NOMO-1 treated with dmso at 0.1 percent for 144 hours (cell line): ENCODE results near the gene PTGES3.
"Not testable (repeated sequence)": the region's sequence is repeated elsewhere in the genome, so short reads cannot be mapped to it uniquely, and the experiment has no call there.

ENCODE experiments used
- DNase-seq: peaks from one replicate; lab custom pipeline; 2025; ENCODE audit not compliant: unreplicated experiment; lab: John Stamatoyannopoulos, UW

Gene PTGES3

DNA sequence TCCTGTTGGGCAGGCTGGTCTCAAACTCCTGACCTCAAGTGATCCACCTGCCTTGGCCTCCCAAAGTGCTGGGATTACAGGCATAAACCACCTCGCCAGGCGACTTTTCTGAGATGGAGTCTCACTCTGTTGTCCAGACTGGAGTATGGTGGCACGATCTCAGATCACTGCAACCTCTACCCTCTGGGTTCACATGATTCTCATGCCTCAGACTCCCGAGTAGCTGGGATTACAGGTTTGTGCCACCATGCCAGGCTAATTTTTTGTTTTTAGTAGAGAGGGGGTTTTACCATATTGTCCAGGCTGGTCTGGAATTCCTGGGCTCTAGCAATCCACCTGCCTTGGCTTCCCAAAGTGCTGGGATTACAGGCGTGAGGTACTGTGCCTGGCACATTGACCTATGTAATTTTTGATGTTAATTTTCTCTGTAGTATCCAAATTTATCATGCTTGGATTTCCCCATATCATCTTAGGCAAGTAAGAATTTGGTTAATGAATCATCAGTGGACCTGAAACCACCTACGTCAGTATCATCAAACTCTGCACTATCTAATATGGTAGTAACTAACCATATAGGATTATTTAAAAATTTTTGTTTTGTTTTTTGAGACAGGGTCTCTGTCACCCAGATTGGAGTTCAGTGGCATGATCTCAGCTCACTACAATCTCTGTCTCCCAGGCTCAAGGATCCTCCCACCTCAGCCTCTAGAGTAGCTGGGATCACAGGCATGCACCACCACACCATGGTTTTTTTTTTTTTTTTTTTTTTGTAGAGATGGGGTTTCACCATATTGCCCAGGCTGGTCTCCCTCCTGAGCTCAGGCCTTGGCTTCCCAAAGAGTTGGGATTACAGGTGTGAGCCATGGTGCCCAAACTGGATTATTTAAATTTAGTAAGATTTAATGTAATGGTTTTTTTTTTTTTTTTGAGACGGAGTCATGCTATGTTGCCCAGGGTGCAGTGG lies 30.4 kb downstream of the PTGES3 start:
- DNase-seq, result no peak

DNA sequence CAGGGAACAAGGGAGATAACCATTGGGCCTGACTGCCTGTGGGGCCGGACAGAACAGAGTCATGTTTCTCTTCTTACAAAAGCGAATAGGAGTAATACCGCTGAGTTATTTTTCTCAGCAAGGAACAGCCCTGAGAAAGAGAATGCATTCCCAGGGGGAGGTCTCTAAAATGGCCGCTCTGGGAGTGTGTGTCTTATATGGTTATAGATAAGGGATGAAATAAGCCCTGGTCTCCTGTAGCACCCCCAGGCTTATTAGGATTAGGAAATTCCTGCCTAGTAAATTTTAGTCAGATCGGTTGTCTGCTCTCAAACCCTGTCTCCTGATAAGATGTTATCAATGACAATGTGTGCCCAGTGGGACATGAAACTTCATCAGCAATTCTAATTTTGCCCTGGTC lies 34.3 kb downstream of the PTGES3 start:
- DNase-seq, result not testable (repeated sequence)

DNA sequence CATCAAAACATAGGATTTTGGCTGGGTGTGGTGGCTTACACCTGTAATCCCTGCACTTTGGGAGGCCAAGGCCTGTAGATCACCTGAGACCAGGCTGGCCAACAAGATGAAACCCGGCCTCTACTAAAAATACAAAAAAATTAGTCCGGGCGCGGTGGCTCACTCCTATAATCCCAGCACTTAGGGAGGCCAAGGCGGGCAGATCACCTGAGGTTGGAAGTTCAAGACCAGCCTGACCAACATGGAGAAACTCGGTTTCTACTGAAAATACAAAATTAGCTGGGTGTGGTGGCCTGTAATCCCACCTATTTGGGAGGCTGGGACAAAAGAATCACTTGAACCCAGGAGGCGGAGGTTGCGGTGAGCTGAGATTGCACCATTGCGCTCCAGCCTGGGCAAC lies 40.1 kb downstream of the PTGES3 start:
- not testable (repeated sequence) for DNase-seq

DNA sequence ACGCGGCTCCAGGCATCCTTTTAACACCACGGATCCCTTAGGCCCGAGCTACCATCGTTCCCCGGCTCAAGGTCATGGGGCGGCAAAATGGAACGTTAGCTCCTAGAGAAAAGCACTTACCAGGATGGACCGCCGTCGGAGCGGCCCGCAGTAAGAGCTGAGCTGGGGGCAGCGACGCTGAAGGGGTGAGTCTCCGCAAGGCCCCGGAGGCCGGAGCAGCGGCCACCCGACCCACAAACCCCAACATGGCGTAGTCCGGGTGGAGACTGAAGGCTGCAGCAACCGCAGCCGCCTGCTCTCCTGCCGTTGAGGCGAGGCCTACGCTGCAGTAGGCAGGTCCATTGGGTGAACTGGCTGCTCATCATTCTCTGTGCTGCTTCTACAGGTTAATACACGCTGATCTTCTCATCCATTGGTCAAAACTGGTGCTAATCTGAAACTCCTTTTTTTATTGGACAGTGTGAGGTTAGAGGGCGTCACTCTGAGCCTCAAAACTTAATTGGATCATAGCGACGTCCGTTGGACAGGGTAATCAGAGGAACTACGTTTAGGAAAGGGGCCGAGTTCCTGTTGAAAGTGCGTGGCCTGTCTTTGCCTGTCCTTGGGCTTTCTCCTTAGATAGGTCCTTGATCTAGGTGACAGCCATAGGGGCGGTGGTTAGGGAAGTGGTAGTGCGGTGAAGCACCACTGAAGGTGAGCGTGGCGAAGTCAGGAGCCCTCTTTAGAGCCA lies 42.2 kb downstream of the PTGES3 start, which contains the start of gene ATP5F1B:
Gene ATP5F1B (minus strand): TSS at position 268 of the 730 bp plus-strand sequence. CDS start 21 bp downstream, at position 247.
- peak; percentile 98 for DNase-seq

DNA sequence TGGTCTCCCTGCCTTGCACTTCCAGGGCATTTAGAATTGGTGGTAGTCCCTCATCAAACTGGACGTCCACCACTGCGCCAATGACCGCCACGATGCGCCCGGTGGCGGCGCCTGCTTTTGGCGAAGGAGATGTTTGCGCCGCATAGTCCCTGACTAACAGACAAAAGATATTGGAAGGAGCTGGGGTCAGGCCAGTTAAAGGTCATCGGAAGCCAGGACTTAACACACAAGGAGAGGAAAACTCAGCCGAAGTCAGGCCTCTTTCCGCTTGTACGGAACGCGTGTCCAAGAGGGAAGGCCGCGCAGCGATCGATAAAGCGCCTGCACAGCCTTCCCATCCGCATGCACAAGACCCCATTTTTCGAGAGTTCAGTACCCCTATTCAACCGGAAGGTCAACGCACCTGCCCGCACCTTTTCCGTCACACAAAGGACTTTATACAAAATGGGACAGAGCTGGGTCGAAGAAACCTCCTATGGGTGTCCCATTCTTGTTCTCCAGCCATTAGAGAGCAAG lies 42.8 kb downstream of the PTGES3 start:
- no peak for DNase-seq

DNA sequence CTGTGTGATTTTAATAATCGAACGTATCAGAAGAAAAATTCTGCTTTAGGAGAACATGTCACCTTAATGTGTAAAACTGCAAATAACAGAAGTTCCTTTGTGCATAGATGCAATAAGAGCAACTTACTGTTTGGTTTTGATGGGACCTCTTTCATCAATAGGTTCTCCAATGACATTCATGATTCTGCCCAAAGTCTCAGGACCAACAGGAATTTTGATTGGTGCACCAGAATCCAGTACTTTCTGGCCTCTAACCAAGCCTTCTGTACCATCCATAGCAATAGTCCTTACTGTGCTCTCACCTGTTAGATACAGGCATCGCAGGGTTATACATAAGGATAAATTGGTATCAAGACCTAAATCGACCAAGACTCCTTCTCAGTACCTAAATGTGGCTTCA lies 43.4 kb downstream of the PTGES3 start:
- no peak for DNase-seq

DNA sequence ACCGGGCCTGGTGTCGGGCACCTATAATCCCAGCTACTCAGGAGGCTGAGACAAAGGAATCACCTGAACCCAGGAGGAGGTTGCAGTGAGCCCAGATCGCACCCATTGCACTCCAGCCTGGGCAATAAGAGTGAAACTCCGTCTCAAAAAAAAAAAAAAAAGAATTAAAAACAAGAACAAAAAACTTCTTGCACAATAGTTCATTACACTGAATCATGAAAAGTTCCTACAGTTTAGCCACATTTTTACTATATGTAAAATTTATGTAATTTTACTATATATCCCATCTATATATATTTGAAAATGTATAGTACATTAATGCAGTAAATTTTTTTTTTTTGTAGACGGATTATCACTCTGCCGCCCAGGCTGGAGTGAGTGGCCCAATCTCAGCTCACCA lies 46.9 kb downstream of the PTGES3 start:
- DNase-seq, result no peak

DNA sequence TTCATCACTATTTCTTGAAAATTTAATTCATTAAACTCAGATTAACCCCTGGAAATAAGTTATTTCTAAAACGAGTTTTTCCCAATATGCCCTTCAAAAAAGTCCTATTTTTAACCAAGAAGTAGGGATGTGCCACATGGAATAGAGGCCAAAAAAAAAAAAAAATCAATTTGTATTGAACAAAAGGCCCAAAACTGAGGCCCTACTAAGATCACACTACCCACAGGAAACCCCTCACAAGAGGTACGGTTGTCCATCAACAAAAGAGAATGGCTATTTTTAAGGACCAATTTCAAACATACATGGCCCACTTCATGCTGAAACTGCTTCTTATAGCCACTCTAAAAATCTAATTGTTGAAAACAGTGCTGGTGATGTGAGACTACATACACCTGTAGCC lies 50.5 kb downstream of the PTGES3 start:
- DNase-seq, result no peak

DNA sequence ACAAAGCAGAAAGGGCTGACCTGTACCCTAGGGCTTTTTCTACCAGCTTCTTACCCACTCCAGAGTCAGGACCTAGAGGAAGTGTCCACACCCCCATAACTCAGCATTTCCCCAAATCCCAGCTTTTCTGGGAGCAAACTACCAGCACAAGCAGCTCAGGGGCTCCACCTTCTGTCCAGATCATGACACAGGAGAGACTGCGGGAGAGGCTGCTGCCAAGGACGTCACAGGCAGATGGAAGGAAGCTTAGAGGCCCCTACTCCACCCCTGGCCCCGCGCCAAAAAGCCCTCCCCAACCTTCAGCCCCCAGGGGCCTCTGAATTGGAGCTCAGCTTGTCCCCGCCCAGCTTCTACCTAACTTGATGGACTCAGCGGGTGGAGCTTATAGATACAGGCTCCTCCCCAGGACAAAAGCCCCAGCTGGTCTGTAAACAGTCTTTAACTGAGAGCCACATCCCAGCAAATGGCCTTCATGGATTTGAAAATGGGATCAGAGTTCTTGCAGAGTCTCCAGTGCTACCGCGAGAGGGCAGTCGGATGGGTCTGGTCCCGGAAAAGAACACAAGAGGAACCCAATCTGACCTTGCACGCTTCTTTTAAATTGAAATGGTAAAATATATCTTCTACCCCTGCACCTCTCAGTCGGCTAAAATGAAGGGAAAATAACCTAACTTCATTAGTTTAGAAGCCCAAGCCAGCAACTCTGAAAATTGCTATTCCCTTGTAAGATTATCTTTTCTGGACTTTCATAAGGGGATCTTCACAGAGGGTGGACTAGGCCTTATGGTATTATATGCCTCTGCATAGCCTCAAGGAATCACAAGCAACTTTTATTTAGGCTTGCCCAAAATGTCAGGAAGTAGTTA lies 51.2 kb downstream of the PTGES3 start:
- peak; percentile 92 for DNase-seq

DNA sequence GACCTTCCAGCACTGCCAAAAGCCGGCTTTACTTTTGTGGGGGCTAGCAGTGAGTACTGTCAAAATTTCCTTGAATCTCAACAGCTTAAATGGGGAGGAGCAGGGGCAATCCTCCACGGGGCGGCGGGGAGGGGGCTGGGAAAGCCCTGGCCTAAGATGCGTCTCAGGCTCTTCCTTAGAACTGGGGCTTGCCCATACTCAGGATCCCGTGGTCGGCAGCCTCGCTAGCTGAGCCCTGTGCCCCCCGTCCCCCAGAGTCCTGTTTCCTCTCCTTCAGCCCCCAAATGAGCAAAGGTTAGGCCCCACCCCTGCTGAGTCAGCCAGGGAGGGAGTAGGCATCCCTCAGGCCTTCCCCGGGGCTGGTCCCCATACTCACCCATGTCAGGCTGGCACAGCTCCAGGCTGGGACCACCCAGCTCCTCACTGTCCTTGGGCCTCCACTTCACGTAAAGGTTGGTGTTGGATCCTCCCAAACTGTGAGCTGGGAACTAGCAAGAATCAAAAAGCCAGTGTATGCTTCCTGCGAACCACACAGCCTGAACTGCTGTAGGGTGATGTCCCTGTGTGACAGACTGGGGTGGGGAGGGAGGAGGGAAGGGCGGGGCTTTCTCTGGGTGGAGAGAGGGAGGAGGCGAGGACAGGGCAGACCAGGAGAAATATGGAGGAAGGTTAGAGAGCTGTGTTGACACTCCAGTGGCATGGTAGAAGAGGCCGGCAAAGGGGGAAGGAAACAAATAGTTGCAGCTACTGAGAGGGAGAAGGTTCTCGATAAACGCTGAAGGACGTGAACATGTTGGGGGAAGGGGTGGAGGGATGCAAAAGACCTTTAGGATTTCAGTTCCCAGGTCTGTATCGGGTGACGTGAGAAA lies 52.0 kb downstream of the PTGES3 start:
- DNase-seq, result peak; percentile 82

DNA sequence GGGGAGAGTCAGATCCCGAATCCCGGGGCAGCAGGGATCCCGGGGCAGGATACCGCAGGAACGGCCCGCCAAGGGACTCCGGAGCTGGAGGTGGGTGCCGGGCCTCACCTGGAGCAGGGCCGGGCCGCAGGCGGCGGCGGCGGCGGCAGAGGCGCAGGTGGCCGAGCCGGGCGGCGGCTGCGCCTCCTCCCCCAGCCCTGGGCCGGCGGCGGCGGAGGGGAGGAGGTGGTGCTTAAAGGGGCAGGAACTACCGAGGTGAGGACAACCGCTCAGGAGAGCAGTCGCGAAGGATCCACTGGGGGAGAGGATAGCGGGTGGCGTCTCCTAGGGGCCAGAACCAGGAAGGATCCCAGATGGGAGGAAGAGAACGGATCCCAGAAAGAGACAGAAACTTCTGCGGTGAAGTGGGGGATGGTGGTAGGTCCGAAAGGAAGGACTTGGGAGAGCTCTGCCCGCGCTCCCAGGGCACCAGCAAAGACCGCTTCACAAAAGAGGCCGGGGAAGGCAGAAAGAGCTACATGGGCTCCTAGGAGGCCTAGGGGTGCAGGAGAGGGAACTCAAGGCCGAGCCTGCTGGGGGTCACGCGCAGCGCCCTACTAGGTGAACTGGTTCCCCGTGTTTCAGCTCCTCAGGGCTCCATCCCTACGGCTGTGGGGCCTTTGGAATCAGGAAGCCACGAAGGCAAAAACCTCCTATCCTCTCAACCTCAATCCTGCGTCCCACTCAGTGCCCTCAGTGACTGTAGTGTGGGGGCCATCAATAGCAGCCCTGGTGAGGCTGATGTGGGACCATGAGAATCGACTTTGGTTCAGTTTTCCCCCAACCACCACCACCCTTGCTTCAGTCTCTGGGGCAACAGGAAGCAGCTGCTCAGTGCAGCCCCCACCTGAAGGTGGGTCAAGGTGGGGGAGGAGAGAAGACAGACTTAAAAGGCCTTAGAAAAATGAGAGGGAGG lies 53.0 kb downstream of the PTGES3 start:
- DNase-seq, result peak; percentile 54

DNA sequence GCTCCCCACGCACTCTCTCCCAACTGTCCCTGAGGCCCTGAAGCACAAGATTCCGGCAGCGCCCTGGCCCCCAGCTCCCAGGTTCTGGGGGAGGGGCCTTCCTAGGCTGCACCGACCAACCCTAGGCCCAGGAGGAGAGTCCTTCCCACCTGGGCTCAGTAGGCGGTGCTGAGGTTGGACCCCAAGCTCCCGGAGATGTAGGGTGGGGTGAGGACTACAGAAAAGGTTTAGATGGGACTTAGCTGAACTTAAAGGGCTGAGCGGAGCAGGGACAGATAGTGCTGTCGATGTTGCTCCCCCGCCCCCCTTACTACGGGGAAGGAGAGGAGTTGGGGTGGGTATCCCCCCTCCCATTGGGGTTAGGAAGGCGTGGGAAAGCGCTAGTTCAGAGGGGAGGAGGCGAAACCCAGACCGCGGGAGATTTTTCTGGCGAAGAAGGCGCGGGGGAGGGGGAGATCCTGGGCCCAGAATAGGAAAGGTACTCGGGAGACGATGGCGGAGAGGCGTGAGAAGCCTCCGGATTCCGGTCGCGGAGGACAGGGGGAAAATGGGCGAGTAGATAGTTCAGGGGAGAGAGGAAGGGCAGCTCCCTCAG lies 53.7 kb downstream of the PTGES3 start:
- no peak for DNase-seq

DNA sequence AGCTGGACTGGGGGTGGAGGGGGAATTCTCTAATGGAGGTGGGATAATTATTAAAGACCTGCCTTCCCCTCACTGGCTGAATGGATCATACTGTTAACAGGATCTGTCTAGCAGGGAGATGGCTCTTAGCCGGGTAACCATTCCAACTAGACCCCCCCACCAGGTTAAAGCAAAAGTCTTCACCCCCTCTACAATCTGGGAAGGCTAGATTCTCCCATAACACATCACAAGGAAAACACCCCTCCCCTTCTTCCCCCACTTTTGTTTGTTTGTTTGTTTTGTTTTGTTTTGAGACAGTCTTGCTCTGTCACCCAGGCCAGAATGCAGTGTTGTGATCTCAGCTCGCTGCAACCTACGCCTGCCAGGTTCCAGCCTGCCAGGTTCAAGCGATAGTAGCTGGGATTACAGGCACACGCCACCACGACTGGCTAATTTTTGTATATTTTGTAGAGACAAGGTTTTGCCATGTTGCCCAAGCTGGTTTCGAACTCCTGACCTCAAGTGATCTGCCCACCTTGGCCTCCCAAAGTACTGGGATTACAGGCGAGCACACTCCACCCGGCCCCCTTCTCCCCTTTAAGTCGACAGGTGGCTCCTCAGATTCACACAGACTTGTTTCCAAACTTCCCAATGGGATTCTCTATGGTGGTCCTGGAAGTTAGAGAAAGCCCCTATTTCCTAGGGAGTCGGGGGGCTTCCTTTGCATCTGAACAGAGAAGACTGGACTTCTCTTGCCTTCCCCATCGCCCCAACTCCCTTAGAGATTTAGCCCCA lies 54.4 kb downstream of the PTGES3 start:
- DNase-seq, result no peak

DNA sequence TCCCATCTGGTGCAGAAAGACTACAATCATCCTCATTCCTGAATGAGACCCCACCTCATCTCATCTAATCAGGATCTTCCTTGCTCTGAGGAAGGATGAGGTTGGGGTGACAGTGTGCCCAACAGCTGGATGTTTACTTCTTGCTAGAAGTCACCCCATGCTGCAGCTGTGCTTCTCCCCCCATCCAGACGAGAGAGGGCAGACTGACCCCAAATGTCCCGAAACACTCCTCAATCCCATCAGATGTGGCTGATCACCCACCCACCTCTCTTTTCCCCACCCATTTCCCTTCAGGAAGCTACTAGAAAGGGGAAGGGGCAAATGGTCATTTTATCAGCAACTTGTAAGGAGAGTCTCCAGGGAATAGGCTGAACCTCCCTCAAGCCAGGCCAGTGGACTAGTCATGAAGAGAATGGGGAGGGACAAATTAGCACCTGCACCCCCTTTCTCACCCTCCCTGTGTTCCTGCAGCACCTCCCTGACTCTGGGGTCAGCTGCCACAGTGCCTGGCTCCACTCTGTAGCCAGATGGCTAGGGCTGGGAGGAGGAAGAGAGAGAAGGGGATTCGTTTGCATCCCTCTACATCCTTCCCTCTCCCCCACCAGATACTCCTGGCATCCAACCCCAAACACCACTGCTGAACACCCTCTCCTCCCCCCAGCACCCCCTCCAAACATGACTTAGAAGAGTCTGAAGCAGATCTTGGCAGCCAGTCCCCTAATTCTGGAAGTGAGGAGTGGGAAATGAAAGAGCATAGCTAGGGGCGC lies 55.2 kb downstream of the PTGES3 start:
- DNase-seq, result no peak

DNA sequence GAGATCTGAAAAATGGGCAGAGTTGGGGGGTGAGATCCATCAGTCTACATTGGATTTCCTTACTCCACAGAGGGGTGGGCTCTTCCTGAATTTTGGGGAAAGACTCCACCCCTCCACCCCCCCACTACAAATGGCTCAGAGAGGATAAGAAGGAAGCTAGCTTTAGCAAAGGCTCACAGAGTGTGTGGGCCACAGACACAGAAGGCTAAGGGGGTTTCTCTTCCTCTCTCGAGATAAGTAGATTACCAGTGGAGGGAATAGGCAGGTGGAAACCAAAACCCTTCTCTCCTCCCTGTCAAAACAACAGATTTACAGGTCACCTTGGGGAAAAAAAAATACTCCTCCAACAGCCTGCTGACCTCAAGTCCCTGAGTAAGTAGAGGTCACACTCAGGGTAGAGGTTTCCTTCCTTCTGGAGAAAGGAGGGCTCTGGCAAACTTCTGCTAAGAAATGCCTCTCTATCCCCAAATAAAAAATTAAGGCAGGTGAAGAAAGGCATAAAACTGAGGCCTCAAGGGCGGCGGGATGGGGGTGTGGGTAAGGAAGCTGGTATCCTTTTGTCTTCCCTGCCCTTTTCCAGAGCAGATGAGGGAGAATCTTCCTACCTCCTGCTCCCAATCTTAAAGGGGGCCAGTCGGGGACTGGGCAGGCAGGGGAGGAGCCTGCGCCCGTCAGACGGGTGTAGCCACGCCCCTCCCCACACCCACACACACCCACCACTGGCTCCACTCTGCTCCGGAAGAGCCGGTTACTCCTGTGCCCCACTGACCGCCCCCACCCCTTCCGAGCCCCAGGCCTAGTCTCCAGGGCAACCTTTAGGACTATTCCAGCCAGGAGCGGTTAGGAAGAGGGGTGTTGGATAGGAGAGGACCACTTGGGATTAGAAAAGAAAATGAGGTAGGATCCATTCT lies 56.0 kb downstream of the PTGES3 start:
- DNase-seq, result peak; percentile 36

DNA sequence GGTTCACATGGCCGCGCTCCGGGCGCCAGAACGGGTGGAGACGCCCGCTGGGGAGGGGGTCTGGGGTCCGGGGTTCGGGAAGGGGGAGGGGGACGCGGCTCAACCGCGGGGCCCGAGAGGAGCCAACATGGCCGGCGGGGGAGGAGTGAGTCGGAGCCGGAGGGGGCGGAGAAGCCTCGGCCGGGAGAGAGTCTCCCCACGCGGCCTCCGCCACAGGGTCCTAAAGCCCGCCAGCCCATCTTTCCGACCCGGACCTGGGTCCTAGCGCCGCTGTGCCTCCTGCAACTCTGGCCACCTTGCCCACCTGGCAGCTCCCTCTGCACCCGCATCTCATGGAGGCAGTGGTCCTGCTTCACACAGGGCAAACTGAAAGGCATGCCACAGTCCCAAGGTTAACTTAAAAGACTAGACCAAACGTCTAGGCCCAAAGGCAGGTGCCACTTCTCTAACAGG lies 57.9 kb downstream of the PTGES3 start, which contains the start of gene BAZ2A:
Gene BAZ2A (minus strand): TSS at position 147 of the 453 bp plus-strand sequence. CDS start 12,796 bp downstream, outside the sequence.
- peak; percentile 82 for DNase-seq
